ENCODE measurements around the gene BAG1.

BAG1 gene

GRCh38 chr9:33255014-33255413, 9.5 kb downstream of the BAG1 start:
- DNase-seq (ENCODE audit: insufficient read length) (no peak), FAIRE-seq (no peak)
- TF ChIP-seq TAF1 (IDR thresholded peaks at IDR 0.05; ENCODE audit: borderline replicate concordance, low read depth, low read length) (no peak), POLR2AphosphoS5 (IDR thresholded peaks at IDR 0.05; ENCODE audit: low read depth, low read length) (no peak)

- TF ChIP-seq TAF1 (IDR thresholded peaks at IDR 0.05; ENCODE audit: borderline replicate concordance, low read depth, low read length) (no peak), POLR2A (IDR thresholded peaks at IDR 0.05; ENCODE audit: low read depth, low read length) (no peak), POLR2AphosphoS5 (IDR thresholded peaks at IDR 0.05; ENCODE audit: low read depth, low read length) (no peak)
- FAIRE-seq: no peak
- no peak for DNase-seq (ENCODE audit: insufficient read length)
Observed at GRCh38 chr9:33254211-33254610, 10.3 kb downstream of the BAG1 start.

DNA sequence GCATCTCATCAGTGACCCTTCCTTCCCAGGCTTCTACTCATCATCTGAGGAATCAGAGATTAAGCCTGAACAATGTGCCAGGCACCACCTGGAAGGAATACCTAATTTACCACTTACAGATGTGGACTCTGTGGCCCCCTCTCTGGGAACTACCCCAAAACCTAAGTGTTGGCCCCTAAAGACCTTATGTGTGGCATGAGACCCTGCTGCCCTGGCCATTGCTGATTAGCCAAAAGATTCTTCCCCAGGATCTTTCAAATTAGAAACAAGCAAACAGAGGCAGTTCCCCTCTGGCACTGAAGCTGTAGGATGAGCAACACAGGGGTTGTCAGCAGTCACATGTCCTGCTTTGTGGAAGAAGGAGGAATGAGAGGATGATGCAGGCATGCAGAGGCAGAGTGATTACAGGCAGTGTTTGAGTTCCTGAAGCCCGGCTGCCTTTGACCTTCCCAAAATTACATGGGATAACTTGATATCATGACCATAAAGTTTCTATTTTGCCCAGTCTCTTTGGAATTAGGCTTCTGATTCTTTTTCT, 14.0 kb downstream of the BAG1 start:
- FAIRE-seq (no peak), DNase-seq (ENCODE audit: insufficient read length) (no peak)
- TF ChIP-seq POLR2A (IDR thresholded peaks at IDR 0.05; ENCODE audit: low read depth, low read length) (no peak), TAF1 (IDR thresholded peaks at IDR 0.05; ENCODE audit: borderline replicate concordance, low read depth, low read length) (no peak), POLR2AphosphoS5 (IDR thresholded peaks at IDR 0.05; ENCODE audit: low read depth, low read length) (0 out of 2 replicates have a peak, but pooled peaks have one; percentile 18)

DNA sequence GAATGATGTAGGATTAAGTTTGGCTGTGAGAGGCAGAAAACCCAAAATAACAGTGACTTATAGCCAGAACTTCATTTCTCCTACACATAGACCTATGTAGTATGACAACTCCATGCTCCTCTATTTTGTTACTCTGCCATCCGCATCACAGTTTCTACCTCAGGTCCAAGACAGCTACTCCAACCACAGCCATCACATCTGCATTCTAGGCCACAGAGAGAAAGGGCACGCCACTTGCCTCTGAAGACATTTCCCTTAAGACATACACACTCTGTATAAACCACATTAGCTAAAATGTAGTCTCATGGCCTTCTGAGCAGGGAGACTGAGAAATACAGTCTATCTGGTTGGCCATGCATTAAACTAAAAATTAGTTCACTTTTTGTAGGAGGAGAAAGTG, 14.5 kb downstream of the BAG1 start:
- TF ChIP-seq POLR2AphosphoS5 (IDR thresholded peaks at IDR 0.05; ENCODE audit: low read depth, low read length) (no peak), TAF1 (IDR thresholded peaks at IDR 0.05; ENCODE audit: borderline replicate concordance, low read depth, low read length) (no peak)
- FAIRE-seq (peak; percentile 74), DNase-seq (ENCODE audit: insufficient read length) (no peak)

- TF ChIP-seq TAF1 (IDR thresholded peaks at IDR 0.05; ENCODE audit: borderline replicate concordance, low read depth, low read length): no peak
- no peak for TF ChIP-seq POLR2A (IDR thresholded peaks at IDR 0.05; ENCODE audit: low read depth, low read length)
- TF ChIP-seq POLR2AphosphoS5 (IDR thresholded peaks at IDR 0.05; ENCODE audit: low read depth, low read length): no peak
- DNase-seq (ENCODE audit: insufficient read length) (no peak), FAIRE-seq (peak; percentile 83)
Observed at GRCh38 chr9:33249087-33249658, 15.3 kb downstream of the BAG1 start.

DNA sequence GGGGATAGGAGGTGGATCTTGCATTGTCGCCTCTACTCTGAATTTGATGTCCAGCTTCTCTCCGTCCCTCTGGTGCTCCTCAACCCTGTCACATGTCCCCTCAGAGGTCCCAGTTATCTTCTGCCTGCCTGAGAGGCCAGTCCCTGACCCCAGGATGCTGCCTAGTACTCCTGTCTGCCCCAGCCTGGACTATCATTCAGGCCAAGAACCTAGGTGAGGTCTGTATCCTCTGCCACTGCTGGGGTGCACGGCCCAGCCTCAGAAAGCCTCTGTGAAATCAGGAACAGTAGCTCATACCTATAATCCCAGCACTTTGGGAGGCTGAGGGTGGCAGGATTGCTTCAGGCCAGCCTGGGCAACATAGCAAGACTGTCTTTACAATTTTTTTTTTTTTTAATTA, 15.9 kb downstream of the BAG1 start:
- DNase-seq (ENCODE audit: insufficient read length): no peak
- no peak for FAIRE-seq
- TF ChIP-seq POLR2AphosphoS5 (IDR thresholded peaks at IDR 0.05; ENCODE audit: low read depth, low read length): no peak
- TF ChIP-seq POLR2A (IDR thresholded peaks at IDR 0.05; ENCODE audit: low read depth, low read length): no peak
- no peak for TF ChIP-seq TAF1 (IDR thresholded peaks at IDR 0.05; ENCODE audit: borderline replicate concordance, low read depth, low read length)

GRCh38 chr9:33246269-33246860, 18.1 kb downstream of the BAG1 start:
- DNase-seq (ENCODE audit: insufficient read length) (no peak), FAIRE-seq (no peak)
- TF ChIP-seq TAF1 (IDR thresholded peaks at IDR 0.05; ENCODE audit: borderline replicate concordance, low read depth, low read length): no peak
- TF ChIP-seq POLR2A (IDR thresholded peaks at IDR 0.05; ENCODE audit: low read depth, low read length): no peak
- TF ChIP-seq POLR2AphosphoS5 (IDR thresholded peaks at IDR 0.05; ENCODE audit: low read depth, low read length): no peak

- no peak for TF ChIP-seq TAF1 (IDR thresholded peaks at IDR 0.05; ENCODE audit: borderline replicate concordance, low read depth, low read length)
- TF ChIP-seq POLR2A (IDR thresholded peaks at IDR 0.05; ENCODE audit: low read depth, low read length): no peak
- no peak for TF ChIP-seq POLR2AphosphoS5 (IDR thresholded peaks at IDR 0.05; ENCODE audit: low read depth, low read length)
- DNase-seq (ENCODE audit: insufficient read length) (no peak), FAIRE-seq (no peak)
Observed at GRCh38 chr9:33245341-33245740, 19.2 kb downstream of the BAG1 start.

- TF ChIP-seq POLR2AphosphoS5 (IDR thresholded peaks at IDR 0.05; ENCODE audit: low read depth, low read length): no peak
- TF ChIP-seq TAF1 (IDR thresholded peaks at IDR 0.05; ENCODE audit: borderline replicate concordance, low read depth, low read length): no peak
- no peak for TF ChIP-seq POLR2A (IDR thresholded peaks at IDR 0.05; ENCODE audit: low read depth, low read length)
- DNase-seq (ENCODE audit: insufficient read length): no peak
- no peak for FAIRE-seq
Observed at GRCh38 chr9:33244137-33244784, 20.2 kb downstream of the BAG1 start.

DNA sequence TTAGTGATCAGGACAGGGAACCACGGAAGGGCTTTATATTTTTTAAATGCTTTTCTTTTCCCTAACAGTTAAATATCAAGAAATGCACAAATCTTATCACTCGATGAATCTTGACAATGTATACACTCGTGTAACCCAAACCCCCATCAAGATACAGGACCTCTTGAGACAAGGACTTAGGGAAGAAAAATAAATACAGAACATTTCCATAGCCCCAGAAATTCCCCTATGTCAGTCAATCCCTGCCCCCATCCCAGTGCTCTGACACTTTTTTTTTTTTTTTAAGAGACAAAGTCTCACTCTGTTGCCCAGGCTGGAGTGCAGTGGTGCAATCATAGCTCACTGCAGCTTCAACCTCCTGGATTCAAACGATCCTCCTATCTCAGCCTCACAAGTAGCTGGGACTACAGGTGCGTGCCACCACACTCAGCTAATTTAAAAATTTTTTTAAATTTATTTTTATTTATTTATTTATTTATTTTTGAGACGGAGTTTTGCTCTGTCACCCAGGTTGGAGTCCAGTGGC, 21.8 kb downstream of the BAG1 start:
- no peak for TF ChIP-seq TAF1 (IDR thresholded peaks at IDR 0.05; ENCODE audit: borderline replicate concordance, low read depth, low read length)
- TF ChIP-seq POLR2A (IDR thresholded peaks at IDR 0.05; ENCODE audit: low read depth, low read length): no peak
- no peak for TF ChIP-seq POLR2AphosphoS5 (IDR thresholded peaks at IDR 0.05; ENCODE audit: low read depth, low read length)
- no peak for DNase-seq (ENCODE audit: insufficient read length)
- no peak for FAIRE-seq

DNA sequence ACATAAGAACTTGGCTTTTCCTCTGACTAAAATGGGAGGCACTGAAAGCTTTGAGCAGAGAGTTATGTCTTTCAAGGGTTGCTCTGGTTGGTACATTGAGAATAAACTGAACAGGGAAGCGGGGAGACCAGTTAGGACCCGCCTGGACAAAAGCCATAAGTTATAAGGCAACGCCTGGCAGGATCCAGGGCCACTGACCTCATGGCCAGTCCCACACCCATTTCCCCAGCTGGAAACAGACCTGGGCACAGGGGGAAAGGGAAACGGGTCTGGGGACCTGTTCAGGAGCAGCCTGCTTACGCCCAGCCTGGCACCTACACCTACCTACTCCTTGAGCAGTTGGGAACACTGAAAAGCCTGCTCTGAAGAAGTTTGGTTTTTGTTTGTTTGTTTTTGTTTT, 23.2 kb downstream of the BAG1 start:
- no peak for FAIRE-seq
- no peak for TF ChIP-seq POLR2A (IDR thresholded peaks at IDR 0.05; ENCODE audit: low read depth, low read length)
- TF ChIP-seq TAF1 (IDR thresholded peaks at IDR 0.05; ENCODE audit: borderline replicate concordance, low read depth, low read length): no peak
- TF ChIP-seq POLR2AphosphoS5 (IDR thresholded peaks at IDR 0.05; ENCODE audit: low read depth, low read length): no peak

DNA sequence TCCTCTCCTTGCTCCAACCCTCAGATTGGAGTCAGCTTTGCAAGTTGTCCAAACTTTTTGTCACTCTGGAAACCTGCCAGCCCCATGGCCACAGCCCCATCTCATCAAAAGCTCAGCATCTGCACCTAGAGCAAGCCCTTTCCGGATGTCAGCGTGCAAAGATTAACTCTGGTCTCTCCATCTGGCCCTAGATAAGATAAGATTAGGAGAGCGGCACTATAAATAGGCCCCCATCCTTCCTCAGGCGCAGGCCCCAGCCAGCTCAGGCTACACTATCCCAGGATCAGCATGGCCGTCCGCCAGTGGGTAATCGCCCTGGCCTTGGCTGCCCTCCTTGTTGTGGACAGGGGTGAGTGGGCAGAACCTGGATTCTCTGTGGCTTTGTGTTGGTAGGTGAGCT, 24.6 kb downstream of the BAG1 start, which contains the start of gene SPINK4:
TSS of gene SPINK4 (plus strand) at position 247 of the 400 bp plus-strand sequence. CDS start at position 289, 42 bp downstream.
- TF ChIP-seq POLR2AphosphoS5 (IDR thresholded peaks at IDR 0.05; ENCODE audit: low read depth, low read length) (no peak), POLR2A (IDR thresholded peaks at IDR 0.05; ENCODE audit: low read depth, low read length) (no peak), TAF1 (IDR thresholded peaks at IDR 0.05; ENCODE audit: borderline replicate concordance, low read depth, low read length) (no peak)
- DNase-seq (ENCODE audit: insufficient read length): no peak
- no peak for FAIRE-seq

More for the DNA sequence above, 23.2 kb downstream of the BAG1 start:
- no peak for DNase-seq (ENCODE audit: insufficient read length)

Measured in GM12892 (cell line).